GM18861 (cell line): ENCODE results near the gene LGALS12.

ENCODE experiments used
- ATAC-seq: cut with Tn5 transposase; IDR thresholded peaks from one replicate; pipeline ENCODE4 v1.9.1; 2021; ENCODE audit not compliant: unreplicated experiment

The LGALS12 gene

GRCh38 chr11:63558459-63559157 lies 52.7 kb downstream of the LGALS12 start:
- ATAC-seq, result no peak

GRCh38 chr11:63560506-63561180 lies 54.8 kb downstream of the LGALS12 start:
- no peak for ATAC-seq

GRCh38 chr11:63563201-63564055 lies 57.5 kb downstream of the LGALS12 start, which contains the start of gene PLAAT2:
Gene PLAAT2, minus strand, starts transcription at chr11:63563379. Its CDS starts 55 bp downstream, at chr11:63563324.
- no peak for ATAC-seq

- peak; percentile 55 for ATAC-seq
Measured at GRCh38 chr11:63564056-63564774, 58.3 kb downstream of the LGALS12 start.

GRCh38 chr11:63564784-63565350 lies 59.0 kb downstream of the LGALS12 start:
- ATAC-seq, result no peak
